HepG2 (cell line): ENCODE results near the gene MYO16. TPM values are rescaled to one million over a fixed set of nuclear protein-coding genes. Genes with fewer than 3 reads are reported as not detected.

Experiments used
- ATAC-seq: fragments of 200-7000 bp; cut with Tn5 transposase; 3 replicates; pipeline ENCODE4 v1.9.1; 2020; ENCODE audit warnings: mild to moderate bottlenecking, moderate library complexity
- BruUV-seq: library from RNA; stranded (reverse); fragments of 400-500 nt; replicated peaks from 2 replicates; lab custom pipeline; 2021; lab: Mats Ljungman, UMichigan
- CTCF ChIA-PET: fragments of 300-600 bp; formaldehyde crosslinking; extraction: SDS; loops from one replicate; lab custom pipeline; 2021; ENCODE audit warnings: low total read pairs, inconsistent platforms, low intra/inter-chr PET ratio; lab: Yijun Ruan, JAX
- POLR2A ChIA-PET: fragments of 350-600 bp; sonication (Branson Sonifier 250); formaldehyde crosslinking; loops from one replicate; lab custom pipeline; 2020; ENCODE audit warnings: antibody characterized with exemption, inconsistent platforms; lab: Yijun Ruan, JAX
- DNase-seq: peaks from one replicate; pipeline ENCODE4 v3.0.0-alpha.2; 2015; ENCODE audit warnings: low spot score
- FAIRE-seq: peaks from 3 replicates; lab custom pipeline; 2011; peaks lifted over from hg19 to GRCh38; lab: Jason Lieb, UNC
- H2AFZ ChIP-seq: one replicate; pipeline ENCODE4 v1.6.1; 2011; ENCODE audit warnings: low read length, inconsistent platforms
- H3K27ac ChIP-seq: fragments of 300-600 bp; 3 replicates; pipeline ENCODE4 v1.8.0; 2011; ENCODE audit warnings: mixed run types, mild to moderate bottlenecking, mixed read lengths, low read length, inconsistent platforms; ENCODE audit not compliant: insufficient read depth; ENCODE audit errors: extremely low read length
- H3K27me3 ChIP-seq, 2 experiments: fragments of 200-600 bp in 1 of 2; 2 replicates in 1 of 2; 3 replicates in 1 of 2; pipeline versions ENCODE4 v1.6.0 to v1.8.0; 2011; ENCODE audit warnings: low read length in 2 of 2, mild to moderate bottlenecking in 2 of 2, moderate library complexity in 2 of 2, inconsistent platforms in 1 of 2; ENCODE audit not compliant: insufficient read depth in 2 of 2, control insufficient read depth in 1 of 2
- H3K36me3 ChIP-seq, 2 experiments: fragments of 200-600 bp in 1 of 2; replicated peaks in 1 of 2; 2 replicates in 1 of 2; 3 replicates in 1 of 2; pipeline versions ENCODE4 v1.5.1 to v1.8.0; 2011; ENCODE audit warnings: low read length in 2 of 2, inconsistent platforms in 1 of 2; ENCODE audit not compliant: insufficient read depth in 2 of 2, control insufficient read depth in 1 of 2
- H3K4me1 ChIP-seq: 2 replicates; pipeline ENCODE4 v1.5.1; 2012; ENCODE audit warnings: low read length, inconsistent platforms; ENCODE audit not compliant: insufficient read depth
- H3K4me2 ChIP-seq: 2 replicates; pipeline ENCODE4 v1.6.0; 2011; ENCODE audit warnings: low read depth, low read length, inconsistent platforms
- H3K4me3 ChIP-seq, 3 experiments: fragments of 200-600 bp in 1 of 3; sonication (generic), shearing (Covaris generic) in 1 of 3; replicated peaks in 1 of 3; 2 replicates each; pipeline ENCODE4 v1.5.1; 2011 to 2016; ENCODE audit warnings: low read length in 3 of 3, inconsistent platforms in 2 of 3, low read depth in 2 of 3, mild to moderate bottlenecking in 2 of 3, control low read depth in 1 of 3, mixed read lengths in 1 of 3; ENCODE audit not compliant: insufficient read depth in 1 of 3
- H3K79me2 ChIP-seq: one replicate; pipeline ENCODE4 v1.6.1; 2011; ENCODE audit warnings: low read length, inconsistent platforms; ENCODE audit not compliant: insufficient read depth
- H3K9ac ChIP-seq: 2 replicates; pipeline ENCODE4 v1.6.0; 2011; ENCODE audit warnings: mild to moderate bottlenecking, low read depth, low read length, inconsistent platforms; ENCODE audit not compliant: insufficient read depth
- H3K9me3 ChIP-seq: 2 replicates; pipeline ENCODE4 v1.5.1; 2012; ENCODE audit warnings: mild to moderate bottlenecking, low read length
- H4K20me1 ChIP-seq: 2 replicates; pipeline ENCODE4 v1.6.0; 2011; ENCODE audit warnings: inconsistent platforms, mild to moderate bottlenecking, low read length, moderate library complexity; ENCODE audit not compliant: insufficient read depth
- FOXO1 ChIP-seq: sonication (generic); formaldehyde crosslinking; IDR thresholded peaks from 2 replicates; pipeline ENCODE4 v1.4.0; 2020; ENCODE audit warnings: missing genetic modification reagents
- MLLT10 ChIP-seq: sonication (generic); formaldehyde crosslinking; IDR thresholded peaks from 2 replicates; pipeline ENCODE4 v1.4.0; 2020; ENCODE audit warnings: missing genetic modification reagents
- SP2 ChIP-seq: sonication (generic); formaldehyde crosslinking; IDR thresholded peaks from 2 replicates; pipeline ENCODE4 v1.5.1; 2020; ENCODE audit warnings: mild to moderate bottlenecking, missing genetic modification reagents
- TBP ChIP-seq: sonication (generic); formaldehyde crosslinking; IDR thresholded peaks from 2 replicates; pipeline ENCODE4 v1.5.0; 2020; ENCODE audit warnings: missing genetic modification reagents
- ZNF451 ChIP-seq: sonication (generic); formaldehyde crosslinking; IDR thresholded peaks from 2 replicates; pipeline ENCODE4 v1.5.0; 2020; ENCODE audit warnings: mild to moderate bottlenecking, missing genetic modification reagents
- ZNF564 ChIP-seq: sonication (generic); formaldehyde crosslinking; IDR thresholded peaks from 2 replicates; pipeline ENCODE4 v1.8.1; 2023; ENCODE audit warnings: mild to moderate bottlenecking, missing genetic modification reagents
- ZNF570 ChIP-seq: sonication (generic); formaldehyde crosslinking; IDR thresholded peaks from 2 replicates; pipeline ENCODE4 v1.4.0; 2020; ENCODE audit warnings: mild to moderate bottlenecking, missing genetic modification reagents, borderline replicate concordance
- ZSCAN29 ChIP-seq: sonication (generic); formaldehyde crosslinking; conservative IDR thresholded peaks from 2 replicates; pipeline ENCODE4 v1.4.0; 2020; ENCODE audit warnings: mild to moderate bottlenecking, missing genetic modification reagents
- WGBS: methylation state at CpG from one replicate; pipeline ENCODE4 v1.1.6; 2017; ENCODE audit warnings: low lambda C conversion rate; 5-methylcytosine and 5-hydroxymethylcytosine counted together
- in situ Hi-C: cut with HindIII; loops from 2 replicates; pipeline ENCODE4 v1.10.0; 2017; ENCODE audit warnings: low pct_unique_long_range_greater_than_20kb; ENCODE audit not compliant: extremely low pct_ligation_motif_present
- intact Hi-C: fragments of 100-400 bp; cut with micrococcal nuclease; formaldehyde crosslinking; loops from one replicate; pipeline ENCODE4 v1.10.0; 2022; ENCODE audit not compliant: unreplicated experiment
- polyA plus RNA-seq, 8 experiments: library from polyadenylated mRNA; depleted of rRNA in 3 of 8; stranded (reverse) in 7 of 8; unstranded in 1 of 8; fragments of >200 nt; fragmentation: Illumina TruSeq in 4 of 8; extraction: Trizol in 4 of 8; gene quantifications; 2 replicates each; pipeline versions ENCODE4 v1.2.1 to v1.2.3, GENCODE V29; 2011 to 2016; ENCODE audit warnings: low read depth in 4 of 8, missing spikeins in 1 of 8, mixed read lengths in 1 of 8; ENCODE audit not compliant: insufficient read depth in 1 of 8
- total RNA-seq, 5 experiments: library from RNA; depleted of rRNA; stranded (reverse); fragments of >200 nt; fragmentation: Illumina TruSeq; extraction: Trizol; gene quantifications; 2 replicates each; pipeline ENCODE4 v1.2.3, GENCODE V29; 2016; ENCODE audit warnings: low read depth in 1 of 5
- TF ChIP-seq, protein P1 (sequence below): sonication (generic); formaldehyde crosslinking; IDR thresholded peaks from 2 replicates; pipeline ENCODE4 v1.4.0; 2020; ENCODE audit warnings: missing genetic modification reagents, borderline replicate concordance
- TF ChIP-seq, protein P2 (sequence below): sonication (generic); formaldehyde crosslinking; IDR thresholded peaks from 2 replicates; pipeline ENCODE4 v1.5.1; 2020; ENCODE audit warnings: mild to moderate bottlenecking, missing genetic modification reagents
- TF ChIP-seq, protein P3 (sequence below): sonication (generic); formaldehyde crosslinking; IDR thresholded peaks from 2 replicates; pipeline ENCODE4 v1.4.0; 2020; ENCODE audit warnings: missing genetic modification reagents; ENCODE audit errors: not compliant biosample characterization

The MYO16 gene
- total and polyA plus RNA-seq, 2 of the 13 experiments (the other 11 are each of a cell fraction or from before 2014, with no cell fraction given) = not detected

DNA sequence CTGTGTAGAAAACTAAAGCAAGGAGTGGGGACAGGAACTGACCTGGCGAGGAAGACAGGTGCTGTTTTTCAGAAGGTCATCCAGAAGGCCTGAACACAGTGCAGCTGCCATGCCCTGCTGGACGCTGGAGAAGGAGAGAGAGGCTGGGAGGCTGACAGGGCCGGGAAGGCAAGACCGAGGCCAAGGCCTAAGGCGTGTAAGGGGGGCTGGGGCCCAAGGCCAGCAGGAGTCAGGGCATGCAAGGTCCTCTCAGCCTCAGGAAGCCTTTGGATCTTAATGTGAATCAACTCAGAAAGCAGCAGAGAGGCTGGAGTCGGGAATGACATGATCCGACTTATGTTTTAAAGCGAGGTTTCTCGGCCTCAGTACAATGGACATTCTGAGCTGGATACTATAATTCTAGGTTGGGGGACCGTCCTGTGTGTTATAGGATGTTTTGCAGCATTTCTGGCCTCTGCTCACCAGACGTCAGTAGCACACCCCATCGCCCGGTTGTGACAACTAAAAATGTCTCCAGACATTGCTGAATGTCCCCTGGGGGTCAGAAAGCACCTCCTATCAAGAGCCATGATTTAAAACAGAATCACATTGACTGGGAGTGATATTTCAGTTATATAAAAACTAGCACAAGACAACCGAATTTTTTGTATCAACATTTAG, 530.4 kb downstream of the MYO16 start (continued):
- TF ChIP-seq, protein P1, sequence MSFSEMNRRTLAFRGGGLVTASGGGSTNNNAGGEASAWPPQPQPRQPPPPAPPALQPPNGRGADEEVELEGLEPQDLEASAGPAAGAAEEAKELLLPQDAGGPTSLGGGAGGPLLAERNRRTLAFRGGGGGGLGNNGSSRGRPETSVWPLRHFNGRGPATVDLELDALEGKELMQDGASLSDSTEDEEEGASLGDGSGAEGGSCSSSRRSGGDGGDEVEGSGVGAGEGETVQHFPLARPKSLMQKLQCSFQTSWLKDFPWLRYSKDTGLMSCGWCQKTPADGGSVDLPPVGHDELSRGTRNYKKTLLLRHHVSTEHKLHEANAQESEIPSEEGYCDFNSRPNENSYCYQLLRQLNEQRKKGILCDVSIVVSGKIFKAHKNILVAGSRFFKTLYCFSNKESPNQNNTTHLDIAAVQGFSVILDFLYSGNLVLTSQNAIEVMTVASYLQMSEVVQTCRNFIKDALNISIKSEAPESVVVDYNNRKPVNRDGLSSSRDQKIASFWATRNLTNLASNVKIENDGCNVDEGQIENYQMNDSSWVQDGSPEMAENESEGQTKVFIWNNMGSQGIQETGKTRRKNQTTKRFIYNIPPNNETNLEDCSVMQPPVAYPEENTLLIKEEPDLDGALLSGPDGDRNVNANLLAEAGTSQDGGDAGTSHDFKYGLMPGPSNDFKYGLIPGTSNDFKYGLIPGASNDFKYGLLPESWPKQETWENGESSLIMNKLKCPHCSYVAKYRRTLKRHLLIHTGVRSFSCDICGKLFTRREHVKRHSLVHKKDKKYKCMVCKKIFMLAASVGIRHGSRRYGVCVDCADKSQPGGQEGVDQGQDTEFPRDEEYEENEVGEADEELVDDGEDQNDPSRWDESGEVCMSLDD (CRISPR knock-in tag) = no peak
- TF ChIP-seq ZNF564 (CRISPR knock-in tag) (no peak), TBP (CRISPR knock-in tag) (no peak), ZNF451 (CRISPR knock-in tag) (no peak), ZNF570 (CRISPR knock-in tag) (no peak)

DNA sequence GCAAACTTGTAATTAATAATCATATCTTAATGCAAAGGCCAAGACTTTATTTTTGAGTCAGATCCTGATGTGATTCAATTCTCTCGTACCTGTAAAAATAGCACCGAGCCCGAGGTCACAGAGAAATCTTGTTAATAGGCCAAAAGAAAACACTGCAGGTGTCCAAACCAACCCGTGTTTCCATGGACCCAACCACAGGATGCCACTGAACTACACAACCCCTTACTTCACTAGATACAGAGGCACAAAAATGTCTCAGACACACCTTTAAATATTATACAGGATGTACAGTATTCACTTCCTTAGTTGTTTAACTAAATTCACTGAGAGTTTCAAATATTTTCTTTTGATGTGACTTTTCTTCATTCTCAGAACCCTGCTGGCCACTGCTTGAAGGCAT, 530.9 kb downstream of the MYO16 start:
- Histone ChIP-seq H4K20me1 (no peaks in the 10 kb centered on the region), H3K4me3 (no peak overlapping the region), H3K36me3 (no peaks in the 10 kb centered on the region), H2AFZ (no peak overlapping the region), H3K4me1 (no peaks in the 10 kb centered on the region), H3K9ac (no peak overlapping the region), H3K79me2 (no peaks in the 10 kb centered on the region), H3K27me3 (no peaks in the 10 kb centered on the region; a peak in 2 of 5 replicates), H3K27ac (no peak overlapping the region), H3K9me3 (no peaks in the 10 kb centered on the region), H3K4me2 (no peak overlapping the region)
- TF ChIP-seq, protein P2, sequence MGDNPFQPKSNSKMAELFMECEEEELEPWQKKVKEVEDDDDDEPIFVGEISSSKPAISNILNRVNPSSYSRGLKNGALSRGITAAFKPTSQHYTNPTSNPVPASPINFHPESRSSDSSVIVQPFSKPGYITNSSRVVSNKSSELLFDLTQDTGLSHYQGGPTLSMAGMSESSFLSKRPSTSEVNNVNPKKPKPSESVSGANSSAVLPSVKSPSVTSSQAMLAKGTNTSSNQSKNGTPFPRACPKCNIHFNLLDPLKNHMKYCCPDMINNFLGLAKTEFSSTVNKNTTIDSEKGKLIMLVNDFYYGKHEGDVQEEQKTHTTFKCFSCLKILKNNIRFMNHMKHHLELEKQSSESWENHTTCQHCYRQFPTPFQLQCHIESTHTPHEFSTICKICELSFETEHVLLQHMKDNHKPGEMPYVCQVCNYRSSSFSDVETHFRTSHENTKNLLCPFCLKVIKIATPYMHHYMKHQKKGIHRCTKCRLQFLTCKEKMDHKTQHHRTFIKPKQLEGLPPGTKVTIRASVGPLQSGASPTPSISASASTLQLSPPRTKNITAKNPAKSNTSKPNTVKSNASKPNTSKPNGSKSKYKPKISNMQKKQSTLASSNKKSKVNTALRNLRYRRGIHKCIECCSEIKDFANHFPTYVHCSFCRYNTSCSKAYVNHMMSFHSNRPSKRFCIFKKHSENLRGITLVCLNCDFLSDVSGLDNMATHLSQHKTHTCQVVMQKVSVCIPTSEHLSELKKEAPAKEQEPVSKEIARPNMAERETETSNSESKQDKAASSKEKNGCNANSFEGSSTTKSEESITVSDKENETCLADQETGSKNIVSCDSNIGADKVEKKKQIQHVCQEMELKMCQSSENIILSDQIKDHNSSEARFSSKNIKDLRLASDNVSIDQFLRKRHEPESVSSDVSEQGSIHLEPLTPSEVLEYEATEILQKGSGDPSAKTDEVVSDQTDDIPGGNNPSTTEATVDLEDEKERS (CRISPR knock-in tag) = no peak
- TF ChIP-seq SP2 (CRISPR knock-in tag) (no peak), FOXO1 (CRISPR knock-in tag) (no peak), ZSCAN29 (CRISPR knock-in tag) (no peak), MLLT10 (CRISPR knock-in tag) (no peak)
- TF ChIP-seq, protein P3, sequence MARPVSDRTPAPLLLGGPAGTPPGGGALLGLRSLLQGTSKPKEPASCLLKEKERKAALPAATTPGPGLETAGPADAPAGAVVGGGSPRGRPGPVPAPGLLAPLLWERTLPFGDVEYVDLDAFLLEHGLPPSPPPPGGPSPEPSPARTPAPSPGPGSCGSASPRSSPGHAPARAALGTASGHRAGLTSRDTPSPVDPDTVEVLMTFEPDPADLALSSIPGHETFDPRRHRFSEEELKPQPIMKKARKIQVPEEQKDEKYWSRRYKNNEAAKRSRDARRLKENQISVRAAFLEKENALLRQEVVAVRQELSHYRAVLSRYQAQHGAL (CRISPR knock-in tag) = no peak
- no peak for DNase-seq
- no peak for ATAC-seq
- in situ Hi-C loops (no loop called here), intact Hi-C loops (no loop called here)
- ChIA-PET POLR2A (no interaction called here), CTCF (no interaction called here)
- FAIRE-seq = no peak
- WGBS = 9% methylated on average over 4 of the region's 4 CpGs
- no TSS peak for BruUV-seq
